Adrenal gland (tissue), 12 donors: ENCODE data around the gene CSTA. TPM values are rescaled to one million over a fixed set of nuclear protein-coding genes. Genes with fewer than 3 reads are reported as not detected.
A peak's percentile ranks its signal among the peaks of the same experiment; 100 is the strongest.

Experiments used
- DNase-seq, 7 donors: peaks; one replicate each; pipeline ENCODE4 v3.0.0-alpha.2; 2019 to 2020
- H3K27ac ChIP-seq, 5 donors: fragments of 200-600 bp; sonication (generic) in 4 of 5; 1 replicate in 3 of 5; 2 replicates in 2 of 5; pipeline versions ENCODE4 v1.5.1 to v1.8.0; 2016 to 2020; ENCODE audit warnings: mild to moderate bottlenecking in 1 of 5
- H3K27me3 ChIP-seq: fragments of 200-600 bp; 2 replicates; pipeline ENCODE4 v1.8.0; 2021
- H3K36me3 ChIP-seq, 2 donors: fragments of 200-600 bp; replicated peaks in 1 of 2; 1 replicate in 1 of 2; 2 replicates in 1 of 2; pipeline versions ENCODE4 v1.5.1 to v1.8.0; 2018 to 2022
- H3K4me1 ChIP-seq, 2 donors: fragments of 200-600 bp; replicated peaks in 1 of 2; 1 replicate in 1 of 2; 2 replicates in 1 of 2; pipeline versions ENCODE4 v1.5.1 to v1.8.0; 2018 to 2021
- H3K4me3 ChIP-seq, 4 donors: fragments of 200-600 bp; sonication (generic) in 3 of 4; one replicate each; pipeline ENCODE4 v1.5.1; 2016 to 2018
- H3K9me3 ChIP-seq, 3 donors: fragments of 200-600 bp; sonication (generic) in 1 of 3; replicated peaks in 1 of 3; 1 replicate in 2 of 3; 2 replicates in 1 of 3; pipeline versions ENCODE4 v1.5.1 to v1.8.0; 2016 to 2021
- POLR2A ChIP-seq, 2 donors: fragments of 450-650 bp; IDR thresholded peaks; one replicate each; pipeline ENCODE4 v1.6.1; 2017; ENCODE audit warnings: antibody characterized with exemption in 2 of 2, mild to moderate bottlenecking in 2 of 2, moderate library complexity in 1 of 2
- WGBS, 4 donors: extraction: QIAGEN DNeasy Blood & Tissue Kit in 2 of 4; methylation state at CpG; one replicate each; pipeline versions ENCODE4 v1.1.5 to v1.1.7; 2013 to 2017; 5-methylcytosine and 5-hydroxymethylcytosine counted together
- intact Hi-C, 2 donors: fragments of 100-400 bp; cut with DNase I; formaldehyde crosslinking; loops; one replicate each; pipeline versions ENCODE4 v1.14.1 to v1.15.0; 2022 to 2023
- polyA plus RNA-seq, 3 donors: library from polyadenylated mRNA; stranded (reverse); fragments of 200-250 nt in 2 of 3; fragments of 350-450 nt in 1 of 3; fragmentation: Illumina TruSeq in 1 of 3; extraction: RNeasy Lipid Tissue Mini Kit (QIAGEN cat#74804) in 1 of 3; gene quantifications; one replicate each; pipeline ENCODE4 v1.2.3, GENCODE V29; 2013 to 2014
- total RNA-seq, 9 donors: library from RNA; depleted of rRNA in 4 of 9; stranded (reverse); fragments of >200 nt in 4 of 9; fragments of 120-200 nt in 1 of 9; fragmentation: NEBNext Ultra II Directional in 1 of 9; extraction: Animal tissue kit (Norgen Biotek cat#: 25700) in 1 of 9; gene quantifications; one replicate each; pipeline versions ENCODE4 v1.1.0 to v1.2.4, GENCODE V29; 2013 to 2023
- TF ChIP-seq, protein P1 (sequence below), 6 experiments: fragments of 450-650 bp in 4 of 6; fragments of 200-600 bp in 2 of 6; sonication (generic) in 1 of 6; IDR thresholded peaks; 1 replicate in 5 of 6; 2 replicates in 1 of 6; pipeline versions ENCODE4 v1.5.1 to v1.8.0; 2016 to 2021; ENCODE audit warnings: antibody characterized with exemption in 6 of 6, mild to moderate bottlenecking in 2 of 6, moderate library complexity in 1 of 6
- donor health status: healthy with polysubstance abuse.
- donor health status: Bipolar disorder and iron deficiency.
- donor health status: DM: yes; HTN: yes; CAD: no.
- donor health status: DM: no; HTN: no; CAD: no.
- donor health status: DM: no; HTN: no; CAD: no.
- donor health status: DM: yes; HTN: yes; CAD: no.

The CSTA gene
- total and polyA plus RNA-seq, 12 donors, result 1.1 to 15.7 (median 4.4) TPM; not detected in 1

DNA sequence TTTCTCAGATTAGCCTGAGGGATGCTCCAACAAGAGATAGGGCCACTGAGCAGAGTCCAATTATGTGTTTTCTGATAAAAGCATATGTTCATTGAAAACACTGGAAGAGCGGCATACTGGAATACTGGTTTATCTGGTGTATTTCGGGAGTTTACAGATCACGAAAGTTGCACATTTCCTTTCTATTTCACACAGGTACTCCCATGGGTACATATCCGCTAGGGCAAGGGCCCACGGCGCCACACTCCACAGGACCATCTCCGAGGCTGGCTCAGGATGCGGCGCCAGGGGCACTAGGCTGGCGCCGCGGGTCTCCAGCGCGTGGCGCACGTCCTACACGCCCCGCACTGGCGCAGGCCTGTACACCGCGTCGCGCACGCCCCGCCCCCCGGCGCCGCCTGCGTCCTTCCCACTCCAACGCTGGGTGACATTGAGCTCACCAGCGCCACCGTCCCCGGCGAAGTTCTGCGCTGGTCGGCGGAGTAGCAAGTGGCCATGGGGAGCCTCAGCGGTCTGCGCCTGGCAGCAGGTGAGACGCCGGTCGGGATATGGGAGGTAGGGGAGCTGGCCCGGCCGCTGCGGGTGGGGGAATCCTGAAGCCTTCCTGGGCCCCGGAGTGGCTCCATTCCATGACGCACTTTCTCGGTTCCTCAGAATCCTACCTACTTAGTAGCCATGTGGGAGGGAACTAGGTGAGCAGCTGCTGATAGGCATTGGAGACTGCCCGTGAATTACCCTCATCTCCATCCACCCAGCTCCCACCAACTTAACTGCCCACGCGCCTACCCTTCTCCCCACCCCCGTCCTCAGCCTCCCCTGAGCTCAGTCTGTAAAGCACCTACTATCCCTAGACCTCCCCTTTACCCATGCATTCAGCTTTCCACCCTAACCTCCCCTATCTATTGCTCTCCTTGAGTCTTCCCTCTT lies 59.0 kb downstream of the CSTA start, which contains the start of gene FAM162A:
Gene FAM162A (plus strand): TSS at position 412 of the 927 bp plus-strand sequence. CDS start 84 bp downstream, at position 496.
- TF ChIP-seq, protein P1, sequence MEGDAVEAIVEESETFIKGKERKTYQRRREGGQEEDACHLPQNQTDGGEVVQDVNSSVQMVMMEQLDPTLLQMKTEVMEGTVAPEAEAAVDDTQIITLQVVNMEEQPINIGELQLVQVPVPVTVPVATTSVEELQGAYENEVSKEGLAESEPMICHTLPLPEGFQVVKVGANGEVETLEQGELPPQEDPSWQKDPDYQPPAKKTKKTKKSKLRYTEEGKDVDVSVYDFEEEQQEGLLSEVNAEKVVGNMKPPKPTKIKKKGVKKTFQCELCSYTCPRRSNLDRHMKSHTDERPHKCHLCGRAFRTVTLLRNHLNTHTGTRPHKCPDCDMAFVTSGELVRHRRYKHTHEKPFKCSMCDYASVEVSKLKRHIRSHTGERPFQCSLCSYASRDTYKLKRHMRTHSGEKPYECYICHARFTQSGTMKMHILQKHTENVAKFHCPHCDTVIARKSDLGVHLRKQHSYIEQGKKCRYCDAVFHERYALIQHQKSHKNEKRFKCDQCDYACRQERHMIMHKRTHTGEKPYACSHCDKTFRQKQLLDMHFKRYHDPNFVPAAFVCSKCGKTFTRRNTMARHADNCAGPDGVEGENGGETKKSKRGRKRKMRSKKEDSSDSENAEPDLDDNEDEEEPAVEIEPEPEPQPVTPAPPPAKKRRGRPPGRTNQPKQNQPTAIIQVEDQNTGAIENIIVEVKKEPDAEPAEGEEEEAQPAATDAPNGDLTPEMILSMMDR (IDR thresholded peaks at IDR 0.05), result peak in 5 of 6 experiments; percentile 34 to 52 (median 47)
- peak; percentile 88 to 97 for TF ChIP-seq POLR2A (IDR thresholded peaks at IDR 0.05)
- H3K36me3 ChIP-seq, result no peaks in the 10 kb centered on the region
- H3K27me3 ChIP-seq, result no peaks in the 10 kb centered on the region
- H3K27ac ChIP-seq, result peak within 1 kb of the TSS; percentile 35 to 96 (median 85)
- intact Hi-C loops, result loop anchor here in 1 of 2 donors (10.0 kb wide), 1 partner anchor 301 kb away; the partner anchor contains the start of gene PARP14
- peaks cover 7 to 31% of the 10 kb centered on the region in 2 donors for H3K4me1 ChIP-seq
- H3K4me3 ChIP-seq, result peak within 1 kb of the TSS; percentile 54 to 79 (median 65)
- no peaks in the 10 kb centered on the region for H3K9me3 ChIP-seq
- peak; percentile 93 to 97 (median 95) for DNase-seq
- WGBS, 4 donors, result 1 to 2% (median 1%) methylated on average over 11 to 52 of the region's 52 CpGs

DNA sequence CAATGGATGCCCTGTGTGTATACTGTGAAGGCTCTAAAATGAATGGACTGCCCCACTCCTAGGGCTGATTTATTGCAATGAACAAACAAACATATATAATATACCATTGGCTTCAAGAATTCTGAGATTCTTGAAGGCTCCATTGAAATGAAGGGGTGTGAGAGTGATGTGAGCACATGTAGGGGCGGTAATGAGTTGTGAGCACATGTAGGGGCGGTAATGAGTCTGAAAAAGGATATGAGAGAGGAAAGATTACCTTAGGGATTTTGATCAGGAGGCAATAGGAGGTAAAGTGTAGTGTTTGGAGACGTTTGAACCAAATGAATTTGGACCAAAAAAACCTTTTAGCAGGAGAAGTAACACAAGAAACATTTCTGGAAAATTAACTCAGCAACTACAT lies 62.7 kb downstream of the CSTA start:
- Histone ChIP-seq H3K27me3 (no peaks in the 10 kb centered on the region), H3K9me3 (no peaks in the 10 kb centered on the region), H3K27ac (no peak overlapping the region), H3K4me3 (no peak overlapping the region), H3K4me1 (peaks cover 15 to 48% of the 10 kb centered on the region in 2 donors), H3K36me3 (no peaks in the 10 kb centered on the region)
- no peak for DNase-seq
- TF ChIP-seq, protein P1 (IDR thresholded peaks at IDR 0.05), result no peak
- no peak for TF ChIP-seq POLR2A (IDR thresholded peaks at IDR 0.05)
- 88 to 96% (median 89%) methylated on average over 3 of the region's 3 CpGs for WGBS, 4 donors
- intact Hi-C loops, result loop anchor here in 1 of 2 donors (10.0 kb wide), 1 partner anchor 297 kb away; the partner anchor contains the start of gene PARP14

DNA sequence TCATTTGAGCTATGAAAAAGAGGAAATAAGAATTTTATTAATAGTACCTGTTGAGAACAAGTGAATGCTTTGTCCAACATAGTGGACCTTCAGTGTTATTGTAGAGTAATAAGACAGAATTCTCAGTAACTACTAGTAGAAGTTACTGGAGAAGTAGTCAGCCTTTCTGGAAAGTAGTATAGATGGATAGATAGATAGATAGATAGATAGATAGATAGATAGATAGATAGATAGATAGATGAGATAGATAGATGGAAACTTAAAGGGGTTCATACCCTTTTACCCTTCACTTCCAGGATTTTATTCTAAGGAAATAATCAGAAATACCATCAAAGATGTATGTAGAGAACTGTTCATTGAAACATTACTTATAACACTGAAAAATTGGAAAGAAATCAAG lies 64.1 kb downstream of the CSTA start:
- peaks cover 17 to 56% of the 10 kb centered on the region in 2 donors for H3K4me1 ChIP-seq
- intact Hi-C loops, result loop anchor here in 1 of 2 donors (10.0 kb wide), 1 partner anchor 296 kb away; the partner anchor contains the start of gene PARP14
- TF ChIP-seq POLR2A (IDR thresholded peaks at IDR 0.05), result no peak
- TF ChIP-seq, protein P1 (IDR thresholded peaks at IDR 0.05), result no peak

DNA sequence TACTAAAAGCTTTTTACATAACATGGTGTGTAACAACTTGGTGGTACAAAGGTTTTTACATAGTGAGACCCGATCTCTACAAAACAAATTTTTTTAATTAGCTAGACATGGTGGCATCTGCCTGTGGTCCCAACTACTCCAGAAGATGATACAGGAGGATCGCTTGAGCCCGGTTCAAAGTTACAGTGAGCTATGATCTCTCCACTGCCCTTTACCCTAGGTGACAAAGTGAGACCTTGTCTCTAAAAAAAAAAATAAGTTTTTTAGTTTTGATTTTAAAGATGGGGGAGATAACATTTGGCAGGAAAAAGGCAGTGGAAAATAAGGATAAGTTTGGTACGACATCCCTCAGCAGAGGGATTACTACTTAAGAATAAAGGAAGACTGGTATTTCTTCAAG lies 64.8 kb downstream of the CSTA start:
- H3K4me1 ChIP-seq, result peaks cover 17 to 52% of the 10 kb centered on the region in 2 donors
- 79 to 86% (median 82%) methylated on average over 4 of the region's 4 CpGs for WGBS, 4 donors

More for the DNA sequence above, 64.1 kb downstream of the CSTA start:
- Histone ChIP-seq H3K4me3 (no peak overlapping the region), H3K27me3 (no peaks in the 10 kb centered on the region), H3K27ac (no peak overlapping the region), H3K9me3 (no peaks in the 10 kb centered on the region), H3K36me3 (no peaks in the 10 kb centered on the region)
- DNase-seq, result no peak

More for the DNA sequence above, 64.8 kb downstream of the CSTA start:
- Histone ChIP-seq H3K36me3 (no peaks in the 10 kb centered on the region), H3K27ac (peak overlapping the region in 3 of 5 donors; percentile 39 to 67 (median 60)), H3K4me3 (no peak overlapping the region), H3K9me3 (no peaks in the 10 kb centered on the region), H3K27me3 (no peaks in the 10 kb centered on the region)
- TF ChIP-seq, protein P1 (IDR thresholded peaks at IDR 0.05), result no peak
- TF ChIP-seq POLR2A (IDR thresholded peaks at IDR 0.05), result no peak
- no peak for DNase-seq
- intact Hi-C loops, result loop anchor here in 1 of 2 donors (10.0 kb wide), 1 partner anchor 295 kb away; the partner anchor contains the start of gene PARP14
